Measurements from ENCODE around the gene CSTB.
A peak's percentile ranks its signal among the peaks of the same experiment; 100 is the strongest.

CSTB gene

DNA sequence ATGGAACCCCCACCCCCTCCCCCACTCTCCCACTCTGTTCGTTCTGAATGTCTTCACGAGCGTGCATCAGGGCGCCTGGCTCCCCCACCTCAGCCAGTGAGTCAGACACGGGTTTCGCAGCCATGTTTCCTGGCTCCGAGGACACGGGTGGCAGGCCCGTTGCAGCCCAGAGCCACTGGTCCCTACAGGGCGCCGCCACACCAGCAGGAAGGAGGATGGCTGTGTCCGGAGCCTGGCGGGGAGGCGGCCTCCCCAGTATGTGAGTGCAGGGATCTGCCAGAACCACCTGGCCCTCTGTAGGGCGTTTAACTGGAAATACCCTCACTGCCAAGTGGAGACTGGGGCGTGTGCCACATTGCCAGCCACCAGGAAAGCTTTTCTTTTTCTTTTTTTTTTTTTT lies 18.5 kb downstream of the CSTB start:
- no peak for TF ChIP-seq ZNF10 (tag by site-specific recombination; IDR thresholded peaks at IDR 0.05)
- TF ChIP-seq ZNF174 (tag by site-specific recombination; IDR thresholded peaks at IDR 0.05) = no peak
- TF ChIP-seq ZNF792 (tag by site-specific recombination; IDR thresholded peaks at IDR 0.05) = no peak
- TF ChIP-seq ZIC2 (tag by site-specific recombination; IDR thresholded peaks at IDR 0.05) = peak; percentile 45
- no peak for TF ChIP-seq ZNF341 (tag by site-specific recombination; IDR thresholded peaks at IDR 0.05; ENCODE audit: low read depth)
- TF ChIP-seq ZNF600 (tag by site-specific recombination; IDR thresholded peaks at IDR 0.05) = peak; percentile 80
- no peak for TF ChIP-seq YY1 (tag by site-specific recombination; IDR thresholded peaks at IDR 0.05)
- TF ChIP-seq, protein P1, sequence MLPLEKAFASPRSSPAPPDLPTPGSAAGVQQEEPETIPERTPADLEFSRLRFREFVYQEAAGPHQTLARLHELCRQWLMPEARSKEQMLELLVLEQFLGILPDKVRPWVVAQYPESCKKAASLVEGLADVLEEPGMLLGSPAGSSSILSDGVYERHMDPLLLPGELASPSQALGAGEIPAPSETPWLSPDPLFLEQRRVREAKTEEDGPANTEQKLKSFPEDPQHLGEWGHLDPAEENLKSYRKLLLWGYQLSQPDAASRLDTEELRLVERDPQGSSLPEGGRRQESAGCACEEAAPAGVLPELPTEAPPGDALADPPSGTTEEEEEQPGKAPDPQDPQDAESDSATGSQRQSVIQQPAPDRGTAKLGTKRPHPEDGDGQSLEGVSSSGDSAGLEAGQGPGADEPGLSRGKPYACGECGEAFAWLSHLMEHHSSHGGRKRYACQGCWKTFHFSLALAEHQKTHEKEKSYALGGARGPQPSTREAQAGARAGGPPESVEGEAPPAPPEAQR (tag by site-specific recombination; IDR thresholded peaks at IDR 0.05) = no peak
- TF ChIP-seq ZNF2 (tag by site-specific recombination; IDR thresholded peaks at IDR 0.05) = no peak
- TF ChIP-seq, protein P2, sequence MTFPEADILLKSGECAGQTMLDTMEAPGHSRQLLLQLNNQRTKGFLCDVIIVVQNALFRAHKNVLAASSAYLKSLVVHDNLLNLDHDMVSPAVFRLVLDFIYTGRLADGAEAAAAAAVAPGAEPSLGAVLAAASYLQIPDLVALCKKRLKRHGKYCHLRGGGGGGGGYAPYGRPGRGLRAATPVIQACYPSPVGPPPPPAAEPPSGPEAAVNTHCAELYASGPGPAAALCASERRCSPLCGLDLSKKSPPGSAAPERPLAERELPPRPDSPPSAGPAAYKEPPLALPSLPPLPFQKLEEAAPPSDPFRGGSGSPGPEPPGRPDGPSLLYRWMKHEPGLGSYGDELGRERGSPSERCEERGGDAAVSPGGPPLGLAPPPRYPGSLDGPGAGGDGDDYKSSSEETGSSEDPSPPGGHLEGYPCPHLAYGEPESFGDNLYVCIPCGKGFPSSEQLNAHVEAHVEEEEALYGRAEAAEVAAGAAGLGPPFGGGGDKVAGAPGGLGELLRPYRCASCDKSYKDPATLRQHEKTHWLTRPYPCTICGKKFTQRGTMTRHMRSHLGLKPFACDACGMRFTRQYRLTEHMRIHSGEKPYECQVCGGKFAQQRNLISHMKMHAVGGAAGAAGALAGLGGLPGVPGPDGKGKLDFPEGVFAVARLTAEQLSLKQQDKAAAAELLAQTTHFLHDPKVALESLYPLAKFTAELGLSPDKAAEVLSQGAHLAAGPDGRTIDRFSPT (tag by site-specific recombination; IDR thresholded peaks at IDR 0.05) = no peak
- TF ChIP-seq ZNF501 (tag by site-specific recombination; IDR thresholded peaks at IDR 0.05) = no peak
- Histone ChIP-seq H3K36me3 (ENCODE audit: control insufficient read depth in 2 of 2, insufficient read depth in 1 of 2, low read length in 2 of 2) (peaks cover 0 to 90% of the 10 kb centered on the region in 2 experiments; a peak in 1 of 3 replicates), H3K9me3 (ENCODE audit: control insufficient read depth, insufficient read depth, low read depth, low read length) (no peaks in the 10 kb centered on the region), H3K4me1 (ENCODE audit: control insufficient read depth, insufficient read depth, low read length) (no peaks in the 10 kb centered on the region), H3K4me3 (ENCODE audit: low read depth, low read length) (no peak overlapping the region), H3K27ac (ENCODE audit: extremely low read depth, low read depth, low read length) (no peak overlapping the region)
- CTCF ChIA-PET = no interaction called here
- POLR2A ChIA-PET = interaction anchor here (0.7 to 1.8 kb wide), 2 partner anchors 29 to 890 kb away, joined by 3 to 7 read pairs; no protein-coding TSS in a partner anchor

DNA sequence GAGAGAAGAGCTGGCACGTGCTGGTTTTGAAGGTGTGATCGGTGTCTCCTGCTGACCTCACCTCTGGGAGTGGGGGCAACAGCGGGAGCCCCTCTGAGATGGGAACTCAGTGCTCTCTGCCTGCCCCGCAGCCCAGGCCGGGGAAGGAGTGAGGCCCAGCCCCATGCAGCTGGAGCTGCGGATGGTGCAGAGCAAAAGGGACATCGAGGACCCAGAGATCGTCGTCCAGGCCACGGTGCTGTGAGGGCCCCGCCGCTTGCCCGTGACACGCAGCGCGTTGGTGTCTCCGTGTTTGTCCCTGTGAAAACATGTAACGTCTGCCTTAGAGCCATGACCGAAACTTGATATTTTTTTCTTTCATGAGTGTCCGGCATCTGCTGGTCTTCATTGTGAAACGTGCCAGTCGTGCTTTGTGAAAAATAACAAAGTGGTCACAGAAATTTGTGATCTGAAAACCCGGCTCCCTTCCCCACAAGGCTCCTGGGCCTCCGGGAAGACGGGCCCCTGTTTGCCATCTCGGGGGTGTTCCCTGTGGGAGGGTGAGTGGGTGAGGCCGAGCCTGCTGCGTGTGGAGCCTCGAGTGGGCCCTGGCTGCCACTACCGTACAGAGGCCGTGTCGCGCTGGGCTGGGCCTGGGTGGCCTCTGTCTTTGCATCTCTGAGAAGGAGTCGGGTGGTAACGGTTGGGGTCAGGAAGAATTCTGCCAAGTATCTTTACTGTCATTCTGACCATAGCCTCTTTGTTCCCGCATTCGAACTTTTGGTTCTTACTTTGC lies 20.1 kb downstream of the CSTB start:
- ChIA-PET CTCF (no interaction called here), POLR2A (no interaction called here)
- peaks cover 0 to 88% of the 10 kb centered on the region in 2 experiments; a peak in 1 of 3 replicates for H3K36me3 ChIP-seq (ENCODE audit: control insufficient read depth in 2 of 2, insufficient read depth in 1 of 2, low read length in 2 of 2)
- H3K4me1 ChIP-seq (ENCODE audit: control insufficient read depth, insufficient read depth, low read length) = no peaks in the 10 kb centered on the region
- no peaks in the 10 kb centered on the region for H3K9me3 ChIP-seq (ENCODE audit: control insufficient read depth, insufficient read depth, low read depth, low read length)
- H3K4me3 ChIP-seq (ENCODE audit: low read depth, low read length) = no peak overlapping the region
- H3K27ac ChIP-seq (ENCODE audit: extremely low read depth, low read depth, low read length) = no peak overlapping the region
- TF ChIP-seq ZNF121 (tag by site-specific recombination; IDR thresholded peaks at IDR 0.05) (no peak), ZNF544 (tag by site-specific recombination; IDR thresholded peaks at IDR 0.05) (no peak), ZFP3 (tag by site-specific recombination; IDR thresholded peaks at IDR 0.05; ENCODE audit: low read depth) (no peak), ZNF114 (tag by site-specific recombination; IDR thresholded peaks at IDR 0.05) (no peak), EGR2 (tag by site-specific recombination; IDR thresholded peaks at IDR 0.05; ENCODE audit: low read depth) (peak; percentile 82), ZNF660 (tag by site-specific recombination; IDR thresholded peaks at IDR 0.05) (no peak), MZF1 (tag by site-specific recombination; IDR thresholded peaks at IDR 0.05; ENCODE audit: borderline replicate concordance) (no peak), ZFHX2 (tag by site-specific recombination; conservative IDR thresholded peaks at IDR 0.05) (peak; percentile 77), ZNF521 (tag by site-specific recombination; IDR thresholded peaks at IDR 0.05) (no peak), OSR2 (tag by site-specific recombination; IDR thresholded peaks at IDR 0.05) (no peak)
- TF ChIP-seq, protein P3, sequence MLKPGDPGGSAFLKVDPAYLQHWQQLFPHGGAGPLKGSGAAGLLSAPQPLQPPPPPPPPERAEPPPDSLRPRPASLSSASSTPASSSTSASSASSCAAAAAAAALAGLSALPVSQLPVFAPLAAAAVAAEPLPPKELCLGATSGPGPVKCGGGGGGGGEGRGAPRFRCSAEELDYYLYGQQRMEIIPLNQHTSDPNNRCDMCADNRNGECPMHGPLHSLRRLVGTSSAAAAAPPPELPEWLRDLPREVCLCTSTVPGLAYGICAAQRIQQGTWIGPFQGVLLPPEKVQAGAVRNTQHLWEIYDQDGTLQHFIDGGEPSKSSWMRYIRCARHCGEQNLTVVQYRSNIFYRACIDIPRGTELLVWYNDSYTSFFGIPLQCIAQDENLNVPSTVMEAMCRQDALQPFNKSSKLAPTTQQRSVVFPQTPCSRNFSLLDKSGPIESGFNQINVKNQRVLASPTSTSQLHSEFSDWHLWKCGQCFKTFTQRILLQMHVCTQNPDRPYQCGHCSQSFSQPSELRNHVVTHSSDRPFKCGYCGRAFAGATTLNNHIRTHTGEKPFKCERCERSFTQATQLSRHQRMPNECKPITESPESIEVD (tag by site-specific recombination; IDR thresholded peaks at IDR 0.05) = no peak
- TF ChIP-seq, protein P4, sequence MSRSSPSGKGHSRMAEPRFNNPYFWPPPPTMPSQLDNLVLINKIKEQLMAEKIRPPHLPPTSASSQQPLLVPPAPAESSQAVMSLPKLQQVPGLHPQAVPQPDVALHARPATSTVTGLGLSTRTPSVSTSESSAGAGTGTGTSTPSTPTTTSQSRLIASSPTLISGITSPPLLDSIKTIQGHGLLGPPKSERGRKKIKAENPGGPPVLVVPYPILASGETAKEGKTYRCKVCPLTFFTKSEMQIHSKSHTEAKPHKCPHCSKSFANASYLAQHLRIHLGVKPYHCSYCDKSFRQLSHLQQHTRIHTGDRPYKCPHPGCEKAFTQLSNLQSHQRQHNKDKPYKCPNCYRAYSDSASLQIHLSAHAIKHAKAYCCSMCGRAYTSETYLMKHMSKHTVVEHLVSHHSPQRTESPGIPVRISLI (tag by site-specific recombination; IDR thresholded peaks at IDR 0.05) = no peak
- TF ChIP-seq, protein P2 (tag by site-specific recombination; IDR thresholded peaks at IDR 0.05) = no peak
- TF ChIP-seq, protein P5, sequence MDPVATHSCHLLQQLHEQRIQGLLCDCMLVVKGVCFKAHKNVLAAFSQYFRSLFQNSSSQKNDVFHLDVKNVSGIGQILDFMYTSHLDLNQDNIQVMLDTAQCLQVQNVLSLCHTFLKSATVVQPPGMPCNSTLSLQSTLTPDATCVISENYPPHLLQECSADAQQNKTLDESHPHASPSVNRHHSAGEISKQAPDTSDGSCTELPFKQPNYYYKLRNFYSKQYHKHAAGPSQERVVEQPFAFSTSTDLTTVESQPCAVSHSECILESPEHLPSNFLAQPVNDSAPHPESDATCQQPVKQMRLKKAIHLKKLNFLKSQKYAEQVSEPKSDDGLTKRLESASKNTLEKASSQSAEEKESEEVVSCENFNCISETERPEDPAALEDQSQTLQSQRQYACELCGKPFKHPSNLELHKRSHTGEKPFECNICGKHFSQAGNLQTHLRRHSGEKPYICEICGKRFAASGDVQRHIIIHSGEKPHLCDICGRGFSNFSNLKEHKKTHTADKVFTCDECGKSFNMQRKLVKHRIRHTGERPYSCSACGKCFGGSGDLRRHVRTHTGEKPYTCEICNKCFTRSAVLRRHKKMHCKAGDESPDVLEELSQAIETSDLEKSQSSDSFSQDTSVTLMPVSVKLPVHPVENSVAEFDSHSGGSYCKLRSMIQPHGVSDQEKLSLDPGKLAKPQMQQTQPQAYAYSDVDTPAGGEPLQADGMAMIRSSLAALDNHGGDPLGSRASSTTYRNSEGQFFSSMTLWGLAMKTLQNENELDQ (tag by site-specific recombination; IDR thresholded peaks at IDR 0.05; ENCODE audit: low read depth) = no peak
